GM18508 (cell line): ENCODE results near the gene MYL11.
"Not testable (repeated sequence)": the region's sequence is repeated elsewhere in the genome, so short reads cannot be mapped to it uniquely, and the experiment has no call there.

Experiments
- ATAC-seq: cut with Tn5 transposase; IDR thresholded peaks from one replicate; pipeline ENCODE4 v1.9.1; 2021; ENCODE audit warnings: moderate number of reproducible peaks; ENCODE audit not compliant: insufficient read depth, unreplicated experiment

MYL11 gene

DNA sequence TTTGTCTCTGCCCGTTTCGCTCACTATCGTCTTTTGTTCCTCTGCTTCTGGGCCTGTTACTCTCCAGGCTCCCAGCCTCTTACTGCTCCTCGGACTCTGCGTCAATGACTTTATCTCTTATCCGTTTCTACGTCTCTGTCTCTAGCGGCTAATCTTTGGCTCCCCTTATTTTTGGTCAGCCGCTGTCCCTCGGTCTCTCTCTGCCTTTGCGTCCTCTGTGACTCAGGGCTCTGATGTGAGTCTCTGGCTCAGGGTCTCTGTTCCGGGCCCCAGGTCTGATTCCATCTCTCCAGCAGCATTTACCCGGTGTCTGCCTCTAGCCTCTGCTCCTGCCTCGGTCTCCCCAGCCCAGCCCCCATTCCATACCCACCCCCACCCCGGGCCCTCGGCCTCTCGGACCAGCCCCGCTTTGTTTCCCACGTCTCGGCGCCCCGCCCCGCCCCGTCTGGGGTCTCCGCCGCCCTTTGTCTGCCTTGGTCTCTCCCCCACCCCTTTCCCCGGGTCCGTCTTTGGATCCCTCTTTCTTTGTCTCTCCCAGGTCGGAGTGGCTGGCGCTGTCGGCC, 20.1 kb downstream of the MYL11 start:
- ATAC-seq: no peak

DNA sequence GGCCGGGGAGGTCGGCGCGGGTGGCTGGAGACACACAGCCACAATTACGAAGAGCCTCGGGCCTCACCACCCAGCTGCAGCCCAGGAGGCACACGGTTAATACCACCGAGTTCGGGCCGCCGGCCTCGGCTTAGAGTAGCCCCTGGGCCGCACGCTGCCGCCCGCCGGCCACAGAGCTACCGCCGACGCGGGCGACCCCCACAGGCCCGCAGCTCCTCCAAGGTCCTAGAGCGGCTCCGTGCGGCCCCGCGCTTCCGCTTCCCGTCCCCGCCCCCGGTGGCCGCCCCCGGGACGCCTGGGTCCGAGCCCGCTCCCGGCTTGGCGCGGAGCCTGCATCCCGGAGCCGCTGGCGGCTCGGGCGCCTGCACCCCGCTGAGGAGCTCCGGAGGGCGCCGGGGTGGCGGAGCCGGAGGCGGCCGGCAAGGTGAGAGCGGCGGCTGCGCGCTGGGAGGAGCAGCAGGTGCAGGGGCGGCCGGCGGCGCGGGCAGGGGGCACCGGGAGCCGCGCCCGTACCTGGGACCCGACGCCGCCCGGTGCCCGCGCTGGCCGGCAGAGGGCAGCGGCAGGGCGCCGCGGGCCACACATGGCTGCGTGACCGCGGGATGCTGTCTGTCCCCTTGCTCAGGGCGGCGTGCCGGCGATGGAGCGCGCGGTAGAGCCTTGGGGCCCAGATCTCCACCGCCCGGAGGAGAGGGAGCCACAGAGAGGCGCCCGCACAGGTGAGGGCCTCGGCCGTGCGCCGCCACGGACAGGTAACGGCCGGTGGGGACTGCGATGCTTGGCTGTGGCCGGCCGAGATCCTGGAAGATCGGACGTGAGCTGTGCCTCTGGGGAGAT, 20.8 kb downstream of the MYL11 start, which contains the start of gene ZNF48:
Gene ZNF48 (plus strand): TSS at position 266 of the 837 bp plus-strand sequence. CDS start 375 bp downstream, at position 641.
- no peak for ATAC-seq

DNA sequence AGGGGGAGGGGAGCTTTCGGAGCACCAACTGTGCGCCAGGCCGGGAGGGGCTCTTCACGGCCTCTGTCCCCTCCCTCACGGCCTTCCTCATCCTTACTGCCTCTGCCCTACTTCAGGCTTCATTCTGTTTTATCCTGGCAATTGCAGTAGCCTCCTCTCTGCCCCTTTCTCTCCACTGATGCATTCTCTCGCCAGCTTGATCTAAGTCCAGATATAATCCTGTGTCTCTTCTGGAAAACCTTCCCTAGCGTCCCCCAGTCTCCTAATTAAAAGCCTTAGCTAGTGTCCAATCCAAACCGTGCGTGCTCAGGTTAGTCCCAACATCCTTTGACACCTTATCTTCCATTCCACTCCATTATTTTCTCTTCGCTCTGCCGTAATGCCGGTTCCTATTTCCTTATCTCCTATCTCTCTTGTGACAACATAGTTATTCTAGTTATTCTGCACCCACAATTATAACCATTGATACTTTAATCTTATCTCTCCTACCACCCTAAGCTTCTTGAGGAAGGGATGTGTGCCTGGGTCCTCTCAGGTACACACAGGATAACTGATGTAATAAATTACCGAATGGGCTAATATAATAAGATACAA, 21.5 kb downstream of the MYL11 start:
- ATAC-seq: no peak

DNA sequence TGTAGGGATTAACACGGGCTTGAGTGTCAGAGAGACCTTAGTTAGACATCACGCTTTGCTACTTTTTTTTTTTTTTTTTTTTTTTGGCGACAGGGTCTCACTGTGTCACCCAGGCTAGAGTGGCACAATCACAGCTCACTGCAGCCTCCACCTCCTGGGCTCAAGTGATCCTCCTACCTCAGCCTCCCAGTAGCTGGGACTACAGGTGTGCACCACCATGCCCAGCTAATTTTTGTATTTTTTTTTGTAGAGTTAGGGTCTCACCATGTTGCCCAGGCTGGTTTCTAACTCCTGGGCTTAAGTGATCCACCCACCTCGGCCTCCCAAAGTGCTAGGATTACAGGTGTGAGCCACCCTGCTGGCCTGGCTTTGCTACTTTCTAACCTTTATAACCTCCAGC, 22.0 kb downstream of the MYL11 start:
- ATAC-seq: not testable (repeated sequence)

DNA sequence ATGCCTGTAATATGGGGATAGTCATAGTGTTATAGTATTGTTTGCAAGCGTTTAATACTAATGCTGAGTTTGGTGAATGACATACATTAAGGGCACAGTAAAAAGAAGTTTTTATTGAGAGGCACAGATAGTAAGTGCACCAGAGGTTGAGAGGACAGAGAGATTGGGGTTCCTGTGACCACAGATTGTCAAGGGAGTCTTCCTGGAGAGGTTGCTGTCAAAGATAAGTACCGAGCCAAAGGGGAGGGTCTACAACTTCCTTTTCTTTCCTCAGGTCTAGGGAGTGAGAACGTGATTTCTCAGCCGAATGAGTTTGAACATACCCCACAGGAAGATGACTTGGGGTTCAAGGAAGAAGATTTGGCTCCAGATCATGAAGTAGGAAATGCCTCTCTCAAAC, 22.5 kb downstream of the MYL11 start:
- ATAC-seq: no peak

DNA sequence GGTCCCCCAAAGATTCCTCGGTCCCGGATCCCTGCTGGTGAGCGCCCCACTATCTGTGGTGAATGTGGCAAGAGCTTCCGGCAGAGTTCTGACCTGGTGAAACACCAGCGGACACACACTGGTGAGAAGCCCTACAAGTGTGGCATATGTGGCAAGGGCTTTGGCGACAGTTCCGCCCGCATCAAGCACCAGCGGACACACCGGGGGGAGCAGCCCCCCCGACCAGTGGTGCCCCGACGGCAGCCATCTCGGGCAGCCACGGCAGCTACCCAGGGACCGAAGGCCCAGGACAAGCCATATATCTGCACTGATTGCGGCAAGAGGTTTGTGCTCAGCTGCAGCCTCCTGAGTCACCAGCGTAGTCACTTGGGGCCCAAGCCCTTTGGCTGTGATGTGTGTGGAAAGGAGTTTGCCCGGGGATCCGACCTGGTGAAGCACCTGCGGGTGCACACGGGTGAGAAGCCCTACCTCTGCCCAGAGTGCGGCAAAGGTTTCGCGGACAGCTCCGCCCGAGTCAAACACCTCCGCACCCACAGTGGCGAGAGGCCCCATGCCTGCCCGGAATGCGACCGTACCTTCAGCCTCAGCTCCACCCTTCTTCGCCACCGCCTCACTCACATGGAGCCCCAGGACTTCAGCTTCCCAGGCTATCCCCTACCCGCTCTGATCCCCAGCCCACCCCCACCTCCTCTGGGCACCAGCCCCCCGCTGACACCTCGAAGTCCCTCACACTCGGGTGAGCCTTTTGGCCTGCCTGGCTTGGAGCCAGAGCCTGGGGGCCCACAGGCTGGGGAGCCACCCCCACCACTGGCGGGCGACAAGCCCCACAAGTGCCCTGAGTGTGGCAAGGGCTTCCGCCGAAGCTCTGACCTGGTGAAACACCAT, 23.4 kb downstream of the MYL11 start:
- ATAC-seq: no peak

DNA sequence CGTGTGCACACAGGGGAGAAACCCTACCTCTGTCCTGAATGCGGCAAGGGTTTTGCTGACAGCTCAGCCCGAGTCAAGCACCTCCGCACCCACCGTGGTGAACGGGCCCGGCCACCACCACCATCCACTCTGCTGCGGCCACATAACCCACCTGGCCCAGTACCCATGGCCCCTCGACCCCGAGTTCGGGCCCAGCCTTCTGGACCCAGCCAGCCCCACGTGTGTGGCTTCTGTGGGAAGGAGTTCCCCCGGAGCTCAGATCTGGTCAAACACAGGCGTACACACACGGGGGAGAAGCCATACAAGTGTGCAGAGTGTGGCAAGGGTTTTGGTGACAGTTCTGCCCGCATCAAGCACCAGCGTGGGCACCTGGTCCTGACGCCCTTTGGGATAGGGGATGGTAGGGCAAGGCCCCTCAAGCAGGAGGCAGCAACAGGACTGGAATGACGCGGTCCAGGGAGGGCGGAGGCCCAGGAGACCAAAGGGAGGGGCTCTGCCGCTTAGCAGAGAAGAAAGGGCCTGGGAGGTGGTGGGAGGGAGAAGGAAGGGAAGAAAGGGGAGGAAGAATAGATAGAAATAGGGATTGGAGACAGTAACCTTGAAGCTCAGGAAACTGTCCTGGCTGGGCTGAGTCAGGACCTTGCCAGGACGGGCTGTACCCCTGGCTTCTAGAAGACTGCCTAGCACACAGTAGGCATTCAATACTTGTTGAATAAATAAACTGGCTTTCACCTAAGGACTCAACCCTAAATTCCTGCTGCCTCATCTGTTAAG, 24.2 kb downstream of the MYL11 start:
- no peak for ATAC-seq

DNA sequence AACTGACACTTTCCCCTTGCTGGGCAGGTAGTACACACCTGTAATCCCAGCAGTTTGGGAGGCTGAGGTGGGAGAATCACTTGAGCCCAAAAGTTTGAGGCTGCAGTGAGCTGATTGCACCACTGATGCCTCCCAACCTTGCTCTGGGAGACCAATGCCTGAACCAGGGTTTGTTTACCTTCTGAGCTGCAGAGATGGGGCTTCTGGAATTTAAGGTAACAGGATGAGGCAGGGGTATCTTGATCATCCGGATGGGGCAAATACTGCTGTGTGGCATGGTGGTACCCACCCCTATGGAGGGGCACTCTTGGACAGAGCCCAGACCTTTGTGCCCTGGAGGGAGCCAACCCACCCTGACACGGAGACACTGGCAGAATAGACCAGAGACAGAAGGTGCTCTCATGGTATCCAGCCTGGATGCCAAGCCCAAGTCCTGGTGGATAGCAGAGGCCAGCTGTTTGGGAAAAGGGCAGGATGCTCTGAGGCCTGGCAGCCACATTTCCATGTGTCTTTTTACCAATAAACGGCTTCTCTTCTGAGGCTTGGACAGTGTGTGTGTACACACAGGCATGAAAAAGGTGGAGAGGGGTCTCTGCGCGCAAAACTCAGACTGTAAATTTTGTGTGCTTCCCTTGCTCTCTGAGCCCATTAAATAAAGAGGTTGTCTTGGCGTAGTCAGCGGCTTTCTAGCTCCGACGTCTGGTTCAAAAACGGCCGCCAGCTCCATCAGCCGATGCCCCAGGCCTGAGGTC, 25.0 kb downstream of the MYL11 start:
- no peak for ATAC-seq

DNA sequence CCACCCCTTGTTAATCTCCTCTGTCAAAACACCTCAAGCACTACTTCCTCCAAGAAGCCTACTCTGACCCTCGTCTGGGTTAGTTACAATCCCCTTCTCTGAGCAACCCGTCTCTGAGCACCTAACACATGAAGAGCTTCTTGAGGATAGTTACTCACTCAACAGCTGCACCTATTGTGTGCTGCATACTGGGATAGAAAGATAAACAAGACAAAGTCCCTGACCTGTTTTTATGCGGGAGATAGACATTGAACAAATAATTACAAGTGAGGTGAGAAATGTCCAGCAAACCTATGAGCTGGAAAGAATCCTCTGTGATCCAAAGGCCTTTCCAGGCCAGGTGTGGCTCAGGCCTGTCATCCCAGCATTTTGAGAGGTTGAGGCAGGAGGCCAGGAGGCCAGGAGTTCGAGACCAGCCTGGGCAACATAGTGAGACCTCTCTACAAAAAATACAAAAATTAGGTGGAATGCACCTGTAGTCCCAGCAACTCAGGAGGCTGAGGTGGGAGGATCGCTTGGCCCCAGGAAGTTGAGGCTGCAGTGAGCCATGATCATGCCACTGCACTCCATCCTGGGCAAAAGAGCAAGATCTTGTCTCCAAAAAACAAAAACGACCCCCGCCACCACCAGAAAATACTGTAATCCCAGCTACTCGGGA, 27.3 kb downstream of the MYL11 start:
- no peak for ATAC-seq

DNA sequence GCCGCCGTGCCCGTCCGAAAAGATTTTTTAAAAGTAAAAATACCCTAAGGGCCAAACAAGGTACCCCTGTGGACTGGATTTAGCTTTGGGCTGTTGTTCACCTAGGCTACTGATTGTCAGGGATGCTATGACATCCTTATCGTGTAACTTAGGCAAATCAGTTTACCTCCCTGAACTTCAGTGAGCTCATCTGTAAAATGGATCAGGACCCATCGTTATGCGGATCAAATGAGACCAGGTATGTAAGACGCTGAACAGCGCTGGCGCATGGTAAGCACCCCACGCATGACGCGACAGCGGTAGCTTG, 32.1 kb downstream of the MYL11 start:
- no peak for ATAC-seq

DNA sequence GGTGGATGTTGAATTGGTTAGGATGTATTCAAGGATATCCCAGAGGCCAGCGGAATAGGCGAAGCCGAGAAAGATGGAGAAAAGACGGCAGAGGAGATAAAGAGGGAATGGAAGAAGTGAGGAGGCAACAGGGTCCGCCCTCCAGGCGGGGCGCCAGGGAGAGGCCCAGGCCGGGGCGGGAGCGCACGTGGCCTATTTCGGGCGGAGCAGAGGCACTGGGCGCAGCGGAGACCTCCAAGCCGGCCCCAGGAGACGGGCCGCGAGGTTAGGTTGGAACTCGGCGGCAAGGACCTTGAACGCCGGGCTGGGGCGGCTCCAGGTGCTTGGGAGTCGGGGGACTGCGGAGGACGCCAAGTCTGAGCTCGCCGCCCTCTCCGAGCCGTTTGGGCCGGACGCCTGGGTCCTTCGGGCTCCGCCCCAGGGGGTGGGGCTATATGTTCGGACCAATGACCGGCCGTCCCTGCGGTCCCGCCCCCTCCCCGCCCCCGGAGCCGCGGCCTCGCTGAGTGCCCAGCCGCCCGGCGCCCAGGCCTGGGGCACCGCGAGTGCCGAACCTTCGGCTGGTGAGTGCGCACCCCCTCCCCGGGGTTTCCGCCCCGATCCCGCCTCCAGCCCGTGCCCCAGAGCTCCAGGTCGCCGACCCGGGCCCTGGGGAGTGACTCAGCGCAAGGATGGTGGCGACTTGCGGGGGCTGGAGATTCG, 32.7 kb downstream of the MYL11 start, which contains the start of gene ZNF771:
Gene ZNF771 (plus strand): TSS at position 505 of the 702 bp plus-strand sequence. CDS start 448 bp downstream, outside the sequence.
- ATAC-seq: no peak

DNA sequence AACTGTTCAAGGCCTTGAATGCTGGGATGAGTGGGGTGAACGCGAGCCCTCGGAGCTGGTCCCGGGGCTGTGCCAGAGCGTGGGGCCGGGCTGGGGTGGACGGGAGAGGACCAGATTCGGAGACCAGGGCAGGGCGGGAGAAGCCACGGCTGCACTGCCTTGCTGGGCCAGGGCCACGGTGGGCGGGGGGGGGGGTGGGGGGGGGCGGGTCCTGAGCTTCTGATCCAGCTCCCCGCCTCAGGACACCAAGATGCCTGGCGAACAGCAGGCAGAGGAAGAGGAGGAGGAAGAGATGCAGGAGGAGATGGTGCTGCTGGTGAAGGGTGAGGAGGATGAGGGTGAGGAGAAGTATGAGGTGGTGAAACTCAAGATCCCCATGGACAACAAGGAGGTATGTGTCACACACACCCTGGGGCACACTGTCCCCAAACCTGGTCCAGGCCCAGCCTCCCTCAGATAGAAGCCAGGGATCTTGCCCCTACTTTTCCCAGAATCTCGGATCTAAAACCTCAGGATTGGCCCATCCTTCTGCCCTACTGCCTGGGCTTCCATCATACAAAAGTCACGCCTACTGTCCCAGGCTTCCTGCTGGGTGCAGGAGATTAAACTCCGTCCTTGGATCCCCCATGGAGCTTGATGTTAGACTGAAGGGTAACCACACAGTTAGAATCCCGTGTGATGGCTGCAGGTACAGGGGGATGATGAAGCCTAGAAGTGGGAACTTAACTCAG, 33.4 kb downstream of the MYL11 start:
- ATAC-seq: no peak

DNA sequence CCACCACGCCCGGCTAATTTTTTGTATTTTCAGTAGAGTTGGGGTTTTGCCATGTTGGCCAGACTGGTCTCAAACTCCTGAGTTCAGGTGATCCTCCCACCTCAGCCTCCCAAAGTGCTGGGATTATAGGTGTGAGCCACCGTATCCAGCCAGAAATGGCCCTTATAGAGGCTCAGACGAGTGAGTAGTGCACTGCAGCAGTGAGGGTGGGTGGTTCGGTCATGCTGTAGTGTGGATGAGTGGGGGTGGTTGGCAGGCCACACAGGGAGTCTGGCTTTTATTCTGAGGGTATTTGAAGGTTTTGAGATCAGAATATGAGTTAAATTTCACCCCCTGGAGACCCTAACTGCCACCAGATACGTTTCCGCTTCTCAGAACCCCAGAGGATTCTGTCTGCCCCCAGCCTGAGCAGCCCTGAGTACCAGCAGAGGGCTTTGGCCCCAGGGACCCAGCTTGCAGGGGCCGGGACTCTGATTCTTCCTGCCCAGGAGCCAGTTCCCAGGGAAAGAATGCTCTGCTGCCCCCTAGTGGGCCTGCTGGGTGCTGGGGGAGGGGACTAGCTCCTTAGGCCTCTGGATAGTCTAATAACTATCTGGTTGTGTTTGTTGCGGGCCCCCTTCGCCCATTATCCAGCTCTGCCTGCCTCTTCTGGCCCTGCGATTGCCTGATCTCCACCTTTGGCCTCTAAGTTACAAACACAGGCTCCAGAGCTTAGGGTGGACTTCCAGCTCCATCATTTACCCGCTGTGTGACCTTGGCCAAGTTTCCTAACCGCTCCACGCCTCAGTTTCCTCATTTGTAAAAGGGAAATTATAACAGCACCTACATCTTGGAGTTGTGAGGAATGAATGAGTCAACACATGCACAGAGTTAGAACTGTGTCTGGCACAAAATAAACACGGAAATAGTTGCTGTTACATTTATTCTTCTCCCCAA, 34.8 kb downstream of the MYL11 start:
- ATAC-seq: no peak

DNA sequence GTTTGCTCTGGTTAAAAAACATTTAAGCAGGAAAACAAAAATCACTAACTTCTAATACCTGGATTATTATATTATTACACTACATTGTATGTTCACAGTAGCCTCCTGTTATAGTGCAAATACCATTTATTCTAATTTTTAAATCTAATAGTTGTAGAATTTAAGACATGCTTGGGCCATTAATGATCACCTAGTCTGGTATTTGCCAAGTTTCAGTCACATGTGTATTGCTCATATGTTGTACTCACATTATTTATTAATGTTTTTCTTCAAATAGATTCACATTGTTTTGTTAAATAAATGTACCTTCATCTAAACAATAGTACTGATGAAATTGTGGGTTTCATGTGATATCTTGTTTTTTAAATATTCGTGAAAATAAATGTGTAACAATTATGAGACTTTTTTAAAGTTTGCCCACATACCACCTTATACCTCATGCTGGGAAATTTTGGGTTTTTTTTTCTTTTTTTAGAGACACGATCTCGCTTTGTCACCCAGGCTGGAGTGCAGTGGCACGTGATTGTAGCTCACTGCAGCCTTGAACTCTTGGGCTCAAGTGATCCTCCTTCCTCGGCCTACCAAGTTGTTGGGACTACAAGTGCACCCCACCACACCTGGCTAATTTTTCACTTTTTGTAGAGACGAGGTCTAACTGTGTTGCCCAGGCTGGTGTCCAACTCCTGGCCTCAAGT, 38.7 kb downstream of the MYL11 start:
- ATAC-seq: no peak

DNA sequence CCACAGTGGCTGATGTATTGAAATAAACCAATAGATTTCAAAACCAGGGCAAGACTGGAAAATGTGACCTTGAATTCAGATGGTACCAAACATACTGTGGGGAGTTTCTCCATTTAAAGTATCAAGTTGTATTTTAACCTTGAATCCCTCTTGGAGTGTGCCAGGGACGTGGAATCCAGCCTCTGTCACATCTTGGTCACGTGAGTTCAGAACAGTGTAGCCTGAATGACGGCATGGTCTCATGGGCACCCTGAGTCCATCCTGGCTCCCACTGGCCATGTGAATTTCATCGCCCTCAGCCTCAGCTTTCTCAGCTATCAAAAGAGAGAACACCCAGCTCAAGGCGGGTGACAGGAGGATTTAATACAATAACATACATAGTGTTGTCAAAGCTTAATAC, 39.6 kb downstream of the MYL11 start:
- ATAC-seq: no peak
